ENCODE measurements around the gene SPAAR.

- TF ChIP-seq CTCF (IDR thresholded peaks at IDR 0.05; ENCODE audit: insufficient read depth, low read length, poor library complexity, severe bottlenecking) (no peak), EZH2phosphoT487 (conservative IDR thresholded peaks at IDR 0.05; ENCODE audit: low read length) (no peak)
Observed at GRCh38 chr9:35862328-35862727, 47.0 kb upstream of the SPAAR start.

Measured in SU-DHL-6 (cell line).